ENCODE data around the gene C6orf89. TPM values are rescaled to one million over a fixed set of nuclear protein-coding genes. Genes with fewer than 3 reads are reported as not detected.

Gene C6orf89
- total and polyA plus RNA-seq, 2 of the 13 experiments (the other 11 are each of a cell fraction or from before 2014, with no cell fraction given): 22.1 to 32.2 TPM

- TF ChIP-seq, protein P1, sequence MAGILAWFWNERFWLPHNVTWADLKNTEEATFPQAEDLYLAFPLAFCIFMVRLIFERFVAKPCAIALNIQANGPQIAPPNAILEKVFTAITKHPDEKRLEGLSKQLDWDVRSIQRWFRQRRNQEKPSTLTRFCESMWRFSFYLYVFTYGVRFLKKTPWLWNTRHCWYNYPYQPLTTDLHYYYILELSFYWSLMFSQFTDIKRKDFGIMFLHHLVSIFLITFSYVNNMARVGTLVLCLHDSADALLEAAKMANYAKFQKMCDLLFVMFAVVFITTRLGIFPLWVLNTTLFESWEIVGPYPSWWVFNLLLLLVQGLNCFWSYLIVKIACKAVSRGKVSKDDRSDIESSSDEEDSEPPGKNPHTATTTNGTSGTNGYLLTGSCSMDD (CRISPR knock-in tag; IDR thresholded peaks at IDR 0.05): no peak
- TF ChIP-seq, protein P2, sequence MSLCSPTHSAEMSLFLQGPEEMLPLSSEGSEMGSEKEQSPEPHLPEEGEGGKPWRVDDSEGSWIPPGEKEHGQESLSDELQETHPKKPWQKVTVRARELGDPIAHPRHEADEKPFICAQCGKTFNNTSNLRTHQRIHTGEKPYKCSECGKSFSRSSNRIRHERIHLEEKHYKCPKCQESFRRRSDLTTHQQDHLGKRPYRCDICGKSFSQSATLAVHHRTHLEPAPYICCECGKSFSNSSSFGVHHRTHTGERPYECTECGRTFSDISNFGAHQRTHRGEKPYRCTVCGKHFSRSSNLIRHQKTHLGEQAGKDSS (CRISPR knock-in tag; IDR thresholded peaks at IDR 0.05; ENCODE audit: borderline replicate concordance, low read depth): peak; percentile 42; the same call in 1 of the 2 replicates
- TF ChIP-seq ZNF501 (CRISPR knock-in tag; IDR thresholded peaks at IDR 0.05) (0 out of 2 replicates have a peak, but pooled peaks have one; percentile 42), ZNF629 (CRISPR knock-in tag; conservative IDR thresholded peaks at IDR 0.05) (no peak), GFI1 (CRISPR knock-in tag; IDR thresholded peaks at IDR 0.05; ENCODE audit: borderline replicate concordance) (no peak)
Observed at GRCh38 chr6:36848658-36849441, 36.9 kb upstream of the C6orf89 start (continued).

DNA sequence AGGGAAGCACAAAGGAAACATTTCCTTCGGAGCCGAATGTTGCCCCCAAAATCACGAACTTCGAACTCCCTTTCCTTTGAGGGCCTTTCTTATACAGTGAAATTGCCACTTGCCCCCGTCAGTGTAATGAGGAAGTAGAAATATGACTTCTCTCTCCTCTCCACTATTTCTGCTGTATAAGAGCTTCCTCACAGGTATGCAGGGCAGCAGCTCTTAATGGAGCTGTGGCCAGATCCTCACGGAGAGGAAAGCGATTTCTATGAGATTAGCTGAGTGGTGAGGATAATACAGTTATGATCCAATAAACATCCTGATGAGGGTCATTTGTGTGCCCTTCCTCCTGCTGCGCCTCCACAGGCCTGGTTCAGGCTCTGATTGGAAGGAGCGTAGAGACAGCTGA is 35.7 kb upstream of the C6orf89 start:
- in situ Hi-C loops (cut with HindIII; ENCODE audit: extremely low pct_ligation_motif_present, low pct_unique_long_range_greater_than_20kb) (loop anchor here (5.0 kb wide), 2 partner anchors 38 to 78 kb away; no protein-coding TSS in a partner anchor), intact Hi-C loops (cut with micrococcal nuclease; ENCODE audit: unreplicated experiment) (loop anchor here (10.0 kb wide), 1 partner anchor 225 kb away; no protein-coding TSS in a partner anchor)
- ChIA-PET POLR2A (no interaction called here), CTCF (ENCODE audit: low intra/inter-chr PET ratio, low total read pairs) (interaction anchor here (3.8 to 4.6 kb wide), 2 partner anchors 40 to 84 kb away, joined by 40 to 47 read pairs; no protein-coding TSS in a partner anchor)
- Histone ChIP-seq H3K9me3 (ENCODE audit: low read length) (no peaks in the 10 kb centered on the region), H2AFZ (ENCODE audit: low read length) (no peak overlapping the region), H3K79me2 (ENCODE audit: insufficient read depth, low read length) (no peaks in the 10 kb centered on the region), H3K36me3 (replicated peaks in 1 of 2; ENCODE audit: control insufficient read depth in 1 of 2, insufficient read depth in 2 of 2, low read length in 2 of 2) (peaks cover 0 to 18% of the 10 kb centered on the region in 2 experiments; a peak in 4 of 5 replicates), H3K27me3 (ENCODE audit: control insufficient read depth in 1 of 2, insufficient read depth in 2 of 2, low read length in 2 of 2) (no peaks in the 10 kb centered on the region), H4K20me1 (ENCODE audit: insufficient read depth, low read length) (no peaks in the 10 kb centered on the region), H3K4me2 (ENCODE audit: low read depth, low read length) (no peak overlapping the region), H3K4me1 (ENCODE audit: insufficient read depth, low read length) (peaks cover 35% of the 10 kb centered on the region), H3K9ac (ENCODE audit: insufficient read depth, low read depth, low read length) (no peak overlapping the region), H3K27ac (ENCODE audit: extremely low read length, insufficient read depth, low read length) (no peak overlapping the region), H3K4me3 (replicated peaks in 1 of 3; ENCODE audit: insufficient read depth in 1 of 3, low read depth in 2 of 3, low read length in 3 of 3) (no peak overlapping the region)
- DNase-seq (ENCODE audit: low spot score) (no peak), ATAC-seq (no peak), FAIRE-seq (no peak)
- 92% methylated on average over 9 of the region's 9 CpGs for WGBS (ENCODE audit: low lambda C conversion rate)
- BruUV-seq (replicated peaks): no TSS peak
- no peak for TF ChIP-seq MAFF (IDR thresholded peaks at IDR 0.05; ENCODE audit: low read depth, low read length)
- TF ChIP-seq SOX5 (CRISPR knock-in tag; IDR thresholded peaks at IDR 0.05; ENCODE audit: borderline replicate concordance): no peak
- TF ChIP-seq, protein P3, sequence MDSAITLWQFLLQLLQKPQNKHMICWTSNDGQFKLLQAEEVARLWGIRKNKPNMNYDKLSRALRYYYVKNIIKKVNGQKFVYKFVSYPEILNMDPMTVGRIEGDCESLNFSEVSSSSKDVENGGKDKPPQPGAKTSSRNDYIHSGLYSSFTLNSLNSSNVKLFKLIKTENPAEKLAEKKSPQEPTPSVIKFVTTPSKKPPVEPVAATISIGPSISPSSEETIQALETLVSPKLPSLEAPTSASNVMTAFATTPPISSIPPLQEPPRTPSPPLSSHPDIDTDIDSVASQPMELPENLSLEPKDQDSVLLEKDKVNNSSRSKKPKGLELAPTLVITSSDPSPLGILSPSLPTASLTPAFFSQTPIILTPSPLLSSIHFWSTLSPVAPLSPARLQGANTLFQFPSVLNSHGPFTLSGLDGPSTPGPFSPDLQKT (CRISPR knock-in tag; IDR thresholded peaks at IDR 0.05; ENCODE audit: borderline replicate concordance): no peak
- TF ChIP-seq SRSF9 (IDR thresholded peaks at IDR 0.05; ENCODE audit: borderline replicate concordance, insufficient read depth, low read depth, low read length, poor library complexity, severe bottlenecking): no peak
- TF ChIP-seq, protein P4, sequence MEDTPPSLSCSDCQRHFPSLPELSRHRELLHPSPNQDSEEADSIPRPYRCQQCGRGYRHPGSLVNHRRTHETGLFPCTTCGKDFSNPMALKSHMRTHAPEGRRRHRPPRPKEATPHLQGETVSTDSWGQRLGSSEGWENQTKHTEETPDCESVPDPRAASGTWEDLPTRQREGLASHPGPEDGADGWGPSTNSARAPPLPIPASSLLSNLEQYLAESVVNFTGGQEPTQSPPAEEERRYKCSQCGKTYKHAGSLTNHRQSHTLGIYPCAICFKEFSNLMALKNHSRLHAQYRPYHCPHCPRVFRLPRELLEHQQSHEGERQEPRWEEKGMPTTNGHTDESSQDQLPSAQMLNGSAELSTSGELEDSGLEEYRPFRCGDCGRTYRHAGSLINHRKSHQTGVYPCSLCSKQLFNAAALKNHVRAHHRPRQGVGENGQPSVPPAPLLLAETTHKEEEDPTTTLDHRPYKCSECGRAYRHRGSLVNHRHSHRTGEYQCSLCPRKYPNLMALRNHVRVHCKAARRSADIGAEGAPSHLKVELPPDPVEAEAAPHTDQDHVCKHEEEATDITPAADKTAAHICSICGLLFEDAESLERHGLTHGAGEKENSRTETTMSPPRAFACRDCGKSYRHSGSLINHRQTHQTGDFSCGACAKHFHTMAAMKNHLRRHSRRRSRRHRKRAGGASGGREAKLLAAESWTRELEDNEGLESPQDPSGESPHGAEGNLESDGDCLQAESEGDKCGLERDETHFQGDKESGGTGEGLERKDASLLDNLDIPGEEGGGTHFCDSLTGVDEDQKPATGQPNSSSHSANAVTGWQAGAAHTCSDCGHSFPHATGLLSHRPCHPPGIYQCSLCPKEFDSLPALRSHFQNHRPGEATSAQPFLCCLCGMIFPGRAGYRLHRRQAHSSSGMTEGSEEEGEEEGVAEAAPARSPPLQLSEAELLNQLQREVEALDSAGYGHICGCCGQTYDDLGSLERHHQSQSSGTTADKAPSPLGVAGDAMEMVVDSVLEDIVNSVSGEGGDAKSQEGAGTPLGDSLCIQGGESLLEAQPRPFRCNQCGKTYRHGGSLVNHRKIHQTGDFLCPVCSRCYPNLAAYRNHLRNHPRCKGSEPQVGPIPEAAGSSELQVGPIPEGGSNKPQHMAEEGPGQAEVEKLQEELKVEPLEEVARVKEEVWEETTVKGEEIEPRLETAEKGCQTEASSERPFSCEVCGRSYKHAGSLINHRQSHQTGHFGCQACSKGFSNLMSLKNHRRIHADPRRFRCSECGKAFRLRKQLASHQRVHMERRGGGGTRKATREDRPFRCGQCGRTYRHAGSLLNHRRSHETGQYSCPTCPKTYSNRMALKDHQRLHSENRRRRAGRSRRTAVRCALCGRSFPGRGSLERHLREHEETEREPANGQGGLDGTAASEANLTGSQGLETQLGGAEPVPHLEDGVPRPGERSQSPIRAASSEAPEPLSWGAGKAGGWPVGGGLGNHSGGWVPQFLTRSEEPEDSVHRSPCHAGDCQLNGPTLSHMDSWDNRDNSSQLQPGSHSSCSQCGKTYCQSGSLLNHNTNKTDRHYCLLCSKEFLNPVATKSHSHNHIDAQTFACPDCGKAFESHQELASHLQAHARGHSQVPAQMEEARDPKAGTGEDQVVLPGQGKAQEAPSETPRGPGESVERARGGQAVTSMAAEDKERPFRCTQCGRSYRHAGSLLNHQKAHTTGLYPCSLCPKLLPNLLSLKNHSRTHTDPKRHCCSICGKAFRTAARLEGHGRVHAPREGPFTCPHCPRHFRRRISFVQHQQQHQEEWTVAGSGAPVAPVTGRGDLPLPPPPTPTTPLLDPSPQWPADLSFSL (CRISPR knock-in tag; IDR thresholded peaks at IDR 0.05): no peak
- TF ChIP-seq RAD21 (CRISPR knock-in tag; IDR thresholded peaks at IDR 0.05): no peak
- no peak for TF ChIP-seq HOXA3 (CRISPR knock-in tag; IDR thresholded peaks at IDR 0.05)

All from HepG2 (cell line).